Endodermal cell (in vitro differentiated cells): ENCODE measurements around the gene NAV2. TPM values are rescaled to one million over a fixed set of nuclear protein-coding genes. Genes with fewer than 3 reads are reported as not detected.

Experiments
- DNase-seq: peaks from one replicate; pipeline ENCODE4 v3.0.0-alpha.2; 2017
- H3K27ac ChIP-seq: 2 replicates; pipeline ENCODE4 v1.5.1; 2013; ENCODE audit warnings: mild to moderate bottlenecking, low read depth, low read length, moderate library complexity
- H3K27me3 ChIP-seq: 2 replicates; pipeline ENCODE4 v1.6.1; 2013; ENCODE audit warnings: mild to moderate bottlenecking, low read length, moderate library complexity; ENCODE audit not compliant: insufficient read depth, control insufficient read depth, poor library complexity, severe bottlenecking
- H3K36me3 ChIP-seq: 2 replicates; pipeline ENCODE4 v1.7.0; 2013; ENCODE audit warnings: mild to moderate bottlenecking, low read length, moderate library complexity; ENCODE audit not compliant: control insufficient read depth, insufficient read depth
- H3K4me1 ChIP-seq: one replicate; pipeline ENCODE4 v1.7.0; 2013; ENCODE audit warnings: low read length; ENCODE audit not compliant: control insufficient read depth, insufficient read depth
- H3K4me3 ChIP-seq: 2 replicates; pipeline ENCODE4 v1.5.1; 2013; ENCODE audit warnings: mild to moderate bottlenecking, low read length, moderate library complexity
- H3K9ac ChIP-seq: 2 replicates; pipeline ENCODE4 v1.6.1; 2013; ENCODE audit warnings: mild to moderate bottlenecking, low read length, moderate library complexity; ENCODE audit not compliant: poor library complexity, severe bottlenecking; ENCODE audit errors: extremely low read depth
- H3K9me3 ChIP-seq: 2 replicates; pipeline ENCODE4 v1.6.1; 2013; ENCODE audit warnings: mild to moderate bottlenecking, low read length, moderate library complexity; ENCODE audit not compliant: control insufficient read depth
- H3K27ac Mint-ChIP-seq: 2 replicates; pipeline ENCODE4 v1.8.0; 2020; ENCODE audit warnings: mixed read lengths
- H3K27me3 Mint-ChIP-seq: 2 replicates; pipeline ENCODE4 v1.8.0; 2021; ENCODE audit warnings: mild to moderate bottlenecking, mixed read lengths; ENCODE audit not compliant: insufficient read depth
- H3K36me3 Mint-ChIP-seq: 2 replicates; pipeline ENCODE4 v1.8.0; 2020; ENCODE audit warnings: low read depth, mixed read lengths
- H3K4me1 Mint-ChIP-seq: 2 replicates; pipeline ENCODE4 v1.8.0; 2020; ENCODE audit warnings: mixed read lengths
- H3K4me3 Mint-ChIP-seq: 2 replicates; pipeline ENCODE4 v1.8.0; 2020; ENCODE audit warnings: mild to moderate bottlenecking, moderate library complexity, mixed read lengths
- H3K9me3 Mint-ChIP-seq: 2 replicates; pipeline ENCODE4 v1.8.0; 2020; ENCODE audit warnings: mild to moderate bottlenecking, mixed read lengths
- WGBS, 2 experiments: methylation state at CpG; one replicate each; pipeline versions ENCODE4 v1.1.5 to v1.1.7; 2013; ENCODE audit warnings: missing lambda C conversion rate in 2 of 2, mixed read lengths in 1 of 2; ENCODE audit not compliant: insufficient coverage in 1 of 2, insufficient read length in 1 of 2; 5-methylcytosine and 5-hydroxymethylcytosine counted together
- total RNA-seq, 2 donors: library from RNA; stranded (reverse); fragmentation: NEBNext Ultra II Directional in 1 of 2; extraction: Animal tissue kit (Norgen Biotek cat#: 25700) in 1 of 2; gene quantifications; 2 replicates in 1 of 2; 3 replicates in 1 of 2; pipeline ENCODE4 v1.2.1, GENCODE V29; 2021
- TF ChIP-seq, protein P1 (sequence below): fragments of 200-600 bp; sonication (generic); conservative IDR thresholded peaks from 2 replicates; pipeline ENCODE4 v1.5.0; 2021; ENCODE audit warnings: antibody characterized with exemption, mild to moderate bottlenecking

NAV2 gene
- total RNA-seq, 2 donors from 2014 or later = 37.1 to 42.4 TPM

GRCh38 chr11:20088397-20089225 is 376.0 kb downstream of the NAV2 start:
- H3K36me3 ChIP-seq = peaks cover 9% of the 10 kb centered on the region
- H3K4me3 Mint-ChIP-seq = no peak overlapping the region
- 87 to 90% methylated on average over 11 to 12 of the region's 12 CpGs for WGBS, 2 experiments
- H3K4me1 Mint-ChIP-seq = peaks cover 16% of the 10 kb centered on the region
- no peaks in the 10 kb centered on the region for H3K27me3 ChIP-seq
- no peaks in the 10 kb centered on the region for H3K9me3 ChIP-seq
- H3K4me1 ChIP-seq = peaks cover 3% of the 10 kb centered on the region
- no peak overlapping the region for H3K27ac ChIP-seq
- TF ChIP-seq, protein P1, sequence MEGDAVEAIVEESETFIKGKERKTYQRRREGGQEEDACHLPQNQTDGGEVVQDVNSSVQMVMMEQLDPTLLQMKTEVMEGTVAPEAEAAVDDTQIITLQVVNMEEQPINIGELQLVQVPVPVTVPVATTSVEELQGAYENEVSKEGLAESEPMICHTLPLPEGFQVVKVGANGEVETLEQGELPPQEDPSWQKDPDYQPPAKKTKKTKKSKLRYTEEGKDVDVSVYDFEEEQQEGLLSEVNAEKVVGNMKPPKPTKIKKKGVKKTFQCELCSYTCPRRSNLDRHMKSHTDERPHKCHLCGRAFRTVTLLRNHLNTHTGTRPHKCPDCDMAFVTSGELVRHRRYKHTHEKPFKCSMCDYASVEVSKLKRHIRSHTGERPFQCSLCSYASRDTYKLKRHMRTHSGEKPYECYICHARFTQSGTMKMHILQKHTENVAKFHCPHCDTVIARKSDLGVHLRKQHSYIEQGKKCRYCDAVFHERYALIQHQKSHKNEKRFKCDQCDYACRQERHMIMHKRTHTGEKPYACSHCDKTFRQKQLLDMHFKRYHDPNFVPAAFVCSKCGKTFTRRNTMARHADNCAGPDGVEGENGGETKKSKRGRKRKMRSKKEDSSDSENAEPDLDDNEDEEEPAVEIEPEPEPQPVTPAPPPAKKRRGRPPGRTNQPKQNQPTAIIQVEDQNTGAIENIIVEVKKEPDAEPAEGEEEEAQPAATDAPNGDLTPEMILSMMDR = no peak
- H3K9me3 Mint-ChIP-seq = no peaks in the 10 kb centered on the region
- no peaks in the 10 kb centered on the region for H3K27me3 Mint-ChIP-seq
- peak; percentile 6 for DNase-seq
- H3K36me3 Mint-ChIP-seq = peaks cover 80% of the 10 kb centered on the region
- no peak overlapping the region for H3K9ac ChIP-seq
- no peak overlapping the region for H3K4me3 ChIP-seq
- H3K27ac Mint-ChIP-seq = no peak overlapping the region

DNA sequence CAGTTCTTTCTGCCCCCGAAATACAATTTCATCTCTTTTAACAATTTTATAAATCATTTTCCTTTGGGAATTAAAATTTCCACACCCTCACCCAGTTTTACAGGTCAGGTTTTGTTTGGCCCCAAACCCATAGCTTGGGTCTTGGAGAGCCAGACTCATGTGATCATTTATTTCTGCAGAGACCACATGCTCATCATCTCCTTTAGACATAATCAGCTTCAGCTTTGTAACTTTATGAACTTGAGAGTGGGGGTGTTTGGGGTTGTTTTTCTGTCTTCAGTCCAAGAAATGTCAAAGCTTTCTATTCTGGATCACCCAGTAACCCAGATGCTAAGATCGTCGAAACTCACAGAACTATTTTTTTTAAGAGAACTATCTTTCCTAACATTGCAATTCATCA is 376.7 kb downstream of the NAV2 start:
- WGBS, 2 experiments = 96 to 100% methylated on average over 1 to 3 of the region's 3 CpGs
- Histone ChIP-seq H3K36me3 (peaks cover 6% of the 10 kb centered on the region), H3K27ac (no peak overlapping the region), H3K4me3 (no peak overlapping the region), H3K9me3 (no peaks in the 10 kb centered on the region), H3K9ac (no peak overlapping the region), H3K27me3 (no peaks in the 10 kb centered on the region), H3K4me1 (peaks cover 3% of the 10 kb centered on the region)
- Mint-ChIP-seq H3K4me3 (no peak overlapping the region), H3K36me3 (peaks cover 76% of the 10 kb centered on the region), H3K9me3 (no peaks in the 10 kb centered on the region), H3K4me1 (peaks cover 16% of the 10 kb centered on the region), H3K27ac (no peak overlapping the region), H3K27me3 (no peaks in the 10 kb centered on the region)
- peak; percentile 2 for DNase-seq
- TF ChIP-seq, protein P1 = no peak

- no peaks in the 10 kb centered on the region for H3K9me3 Mint-ChIP-seq
- Histone ChIP-seq H3K36me3 (peaks cover 6% of the 10 kb centered on the region), H3K9me3 (no peaks in the 10 kb centered on the region), H3K4me3 (no peak overlapping the region), H3K27ac (no peak overlapping the region), H3K27me3 (no peaks in the 10 kb centered on the region), H3K9ac (no peak overlapping the region), H3K4me1 (peaks cover 3% of the 10 kb centered on the region)
- WGBS, 2 experiments = 82 to 100% methylated on average over 1 to 4 of the region's 5 CpGs
- peaks cover 16% of the 10 kb centered on the region for H3K4me1 Mint-ChIP-seq
- H3K4me3 Mint-ChIP-seq = no peak overlapping the region
- H3K27me3 Mint-ChIP-seq = no peaks in the 10 kb centered on the region
- peaks cover 80% of the 10 kb centered on the region for H3K36me3 Mint-ChIP-seq
- TF ChIP-seq, protein P1 = no peak
- peak; percentile 30 for DNase-seq
- H3K27ac Mint-ChIP-seq = peak overlapping the region; percentile 40
Measured at GRCh38 chr11:20089796-20090653, 377.4 kb downstream of the NAV2 start.
